ENCODE data around the gene NRROS. TPM values are rescaled to one million over a fixed set of nuclear protein-coding genes. Genes with fewer than 3 reads are reported as not detected.

Gene NRROS
- total RNA-seq, 4 donors from 2014 or later, result 2.5 to 3.7 TPM; not detected in 2

DNA sequence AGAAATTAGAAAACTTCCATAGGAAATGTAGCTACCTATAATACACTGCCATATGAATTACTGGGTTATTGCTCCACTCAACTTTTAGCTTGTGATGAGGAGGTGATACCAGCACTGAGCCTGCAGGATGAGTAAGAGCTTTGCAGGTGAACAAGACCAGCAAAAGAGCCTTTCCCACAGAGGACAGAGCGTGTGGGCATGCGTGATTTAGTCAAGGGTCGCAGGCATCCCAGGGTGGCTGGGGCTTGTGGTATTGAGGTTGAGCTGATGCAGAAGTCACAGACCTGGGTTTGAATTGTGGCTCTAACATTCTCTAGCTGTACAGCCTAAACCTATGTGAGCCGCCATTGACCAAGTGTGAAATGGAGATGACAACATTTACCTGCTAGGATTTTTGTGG is 5.6 kb downstream of the NRROS start:
- Histone ChIP-seq H3K36me3 (no peaks in the 10 kb centered on the region), H3K4me1 (peaks cover 0 to 4% (median 0%) of the 10 kb centered on the region in 4 donors), H3K4me3 (no peak overlapping the region), H3K27ac (no peak overlapping the region), H3K9me3 (no peaks in the 10 kb centered on the region), H3K27me3 (peaks cover 1% of the 10 kb centered on the region)
- TF ChIP-seq POLR2A (IDR thresholded peaks at IDR 0.05) (no peak), POLR2AphosphoS5 (IDR thresholded peaks at IDR 0.05) (no peak), EP300 (IDR thresholded peaks at IDR 0.05; ENCODE audit: low read depth) (no peak)
- TF ChIP-seq, protein P1, sequence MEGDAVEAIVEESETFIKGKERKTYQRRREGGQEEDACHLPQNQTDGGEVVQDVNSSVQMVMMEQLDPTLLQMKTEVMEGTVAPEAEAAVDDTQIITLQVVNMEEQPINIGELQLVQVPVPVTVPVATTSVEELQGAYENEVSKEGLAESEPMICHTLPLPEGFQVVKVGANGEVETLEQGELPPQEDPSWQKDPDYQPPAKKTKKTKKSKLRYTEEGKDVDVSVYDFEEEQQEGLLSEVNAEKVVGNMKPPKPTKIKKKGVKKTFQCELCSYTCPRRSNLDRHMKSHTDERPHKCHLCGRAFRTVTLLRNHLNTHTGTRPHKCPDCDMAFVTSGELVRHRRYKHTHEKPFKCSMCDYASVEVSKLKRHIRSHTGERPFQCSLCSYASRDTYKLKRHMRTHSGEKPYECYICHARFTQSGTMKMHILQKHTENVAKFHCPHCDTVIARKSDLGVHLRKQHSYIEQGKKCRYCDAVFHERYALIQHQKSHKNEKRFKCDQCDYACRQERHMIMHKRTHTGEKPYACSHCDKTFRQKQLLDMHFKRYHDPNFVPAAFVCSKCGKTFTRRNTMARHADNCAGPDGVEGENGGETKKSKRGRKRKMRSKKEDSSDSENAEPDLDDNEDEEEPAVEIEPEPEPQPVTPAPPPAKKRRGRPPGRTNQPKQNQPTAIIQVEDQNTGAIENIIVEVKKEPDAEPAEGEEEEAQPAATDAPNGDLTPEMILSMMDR (IDR thresholded peaks at IDR 0.05), result no peak
- DNase-seq, result no peak
- 72% methylated on average over 4 of the region's 4 CpGs; no CpG with 5 or more reads in 1 of the 2 donors for WGBS, 2 donors (ENCODE audit: low coverage in 1 of 2)
- in situ Hi-C loops (cut with MboI; ENCODE audit: low pct_ligation_motif_present in 1 of 4, low pct_unique_long_range_greater_than_20kb in 1 of 4, low sequenced_read_pairs in 3 of 4) (no loop called here), intact Hi-C loops (cut with DNase I; ENCODE audit: low total_unique reads) (no loop called here)

DNA sequence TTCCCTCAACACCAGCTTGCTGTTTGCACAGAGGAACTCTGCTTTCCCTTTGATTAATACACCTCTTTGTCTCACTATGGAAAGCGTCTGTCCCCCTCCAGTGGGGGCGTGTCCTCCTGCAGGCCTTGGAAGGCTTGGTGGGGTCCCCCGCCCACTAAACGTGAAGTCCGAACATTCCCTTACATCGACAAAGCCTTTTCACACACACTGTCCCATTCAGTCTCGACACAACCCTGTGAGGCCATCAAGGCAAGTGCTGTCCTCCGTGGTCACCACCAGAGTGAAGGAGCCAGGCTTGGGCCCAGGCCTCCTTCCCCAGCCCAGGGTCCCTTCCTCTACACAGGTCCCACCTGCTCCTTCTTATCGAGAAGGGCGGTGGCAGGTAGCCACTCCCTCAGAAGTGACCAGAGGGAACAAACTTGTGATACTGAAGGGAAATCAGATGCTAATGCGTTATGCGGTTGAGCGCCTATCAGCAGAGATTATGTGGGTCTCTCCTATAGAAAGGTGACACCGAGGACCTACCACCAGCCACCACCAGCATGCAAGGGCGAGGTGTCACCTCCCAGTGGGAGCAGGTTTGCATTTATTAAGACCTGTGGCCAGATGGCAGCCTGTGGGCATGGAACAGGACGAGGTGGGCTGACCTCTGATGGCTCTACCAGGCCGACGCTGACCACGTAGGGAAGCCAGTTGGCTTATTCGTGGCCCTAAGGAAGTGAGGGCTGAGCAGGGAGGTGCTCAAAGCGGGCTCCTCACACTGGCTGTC is 6.6 kb downstream of the NRROS start:
- Histone ChIP-seq H3K27me3 (no peaks in the 10 kb centered on the region), H3K27ac (no peak overlapping the region), H3K4me3 (no peak overlapping the region), H3K4me1 (peaks cover 0 to 8% (median 2%) of the 10 kb centered on the region in 4 donors), H3K9me3 (no peaks in the 10 kb centered on the region), H3K36me3 (no peaks in the 10 kb centered on the region)
- DNase-seq, result no peak
- in situ Hi-C loops (cut with MboI; ENCODE audit: low pct_ligation_motif_present in 1 of 4, low pct_unique_long_range_greater_than_20kb in 1 of 4, low sequenced_read_pairs in 3 of 4), result no loop called here
- 87 to 100% methylated on average over 1 to 21 of the region's 21 CpGs for WGBS, 2 donors (ENCODE audit: low coverage in 1 of 2)
- intact Hi-C loops (cut with DNase I; ENCODE audit: low total_unique reads), result no loop called here
- TF ChIP-seq POLR2A (IDR thresholded peaks at IDR 0.05), result no peak
- TF ChIP-seq EP300 (IDR thresholded peaks at IDR 0.05; ENCODE audit: low read depth), result no peak
- no peak for TF ChIP-seq POLR2AphosphoS5 (IDR thresholded peaks at IDR 0.05)
- TF ChIP-seq, protein P1 (IDR thresholded peaks at IDR 0.05), result no peak

DNA sequence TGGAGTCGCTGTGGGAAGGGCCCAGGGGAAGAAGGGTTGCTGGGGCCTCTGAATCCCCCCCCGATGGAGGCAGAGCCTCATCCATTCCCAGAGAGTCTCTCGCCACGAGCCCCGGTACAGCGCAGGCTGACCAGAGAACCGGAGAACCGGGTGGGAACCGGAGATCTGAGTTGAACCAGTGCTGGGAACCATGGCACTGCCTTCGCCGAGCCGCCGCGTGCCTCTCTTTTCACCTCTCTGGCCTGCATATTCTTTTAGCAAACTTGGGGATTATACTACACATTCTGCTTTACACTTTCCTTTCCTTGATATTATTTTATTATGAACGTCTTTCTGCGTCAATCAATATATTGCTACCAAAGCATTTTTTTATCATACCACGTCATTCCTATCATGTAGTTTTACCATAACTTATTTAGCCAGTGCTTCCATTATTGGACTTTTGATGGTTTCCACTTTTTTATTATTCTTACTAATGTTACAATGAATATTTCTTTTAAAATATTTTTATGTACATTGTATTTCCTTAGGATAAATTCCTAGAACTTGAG is 7.2 kb downstream of the NRROS start:
- 88 to 99% methylated on average over 9 to 17 of the region's 17 CpGs for WGBS, 2 donors (ENCODE audit: low coverage in 1 of 2)
- in situ Hi-C loops (cut with MboI; ENCODE audit: low pct_ligation_motif_present in 1 of 4, low pct_unique_long_range_greater_than_20kb in 1 of 4, low sequenced_read_pairs in 3 of 4) (no loop called here), intact Hi-C loops (cut with DNase I; ENCODE audit: low total_unique reads) (no loop called here)
- no peaks in the 10 kb centered on the region for H3K9me3 ChIP-seq
- no peak overlapping the region for H3K4me3 ChIP-seq
- H3K4me1 ChIP-seq, result peaks cover 0 to 15% (median 2%) of the 10 kb centered on the region in 4 donors
- no peaks in the 10 kb centered on the region for H3K27me3 ChIP-seq
- H3K36me3 ChIP-seq, result no peaks in the 10 kb centered on the region
- no peak overlapping the region for H3K27ac ChIP-seq
- TF ChIP-seq EP300 (IDR thresholded peaks at IDR 0.05; ENCODE audit: low read depth), result no peak
- no peak for TF ChIP-seq POLR2AphosphoS5 (IDR thresholded peaks at IDR 0.05)
- TF ChIP-seq, protein P1 (IDR thresholded peaks at IDR 0.05), result no peak
- TF ChIP-seq POLR2A (IDR thresholded peaks at IDR 0.05), result no peak
- DNase-seq, result no peak

DNA sequence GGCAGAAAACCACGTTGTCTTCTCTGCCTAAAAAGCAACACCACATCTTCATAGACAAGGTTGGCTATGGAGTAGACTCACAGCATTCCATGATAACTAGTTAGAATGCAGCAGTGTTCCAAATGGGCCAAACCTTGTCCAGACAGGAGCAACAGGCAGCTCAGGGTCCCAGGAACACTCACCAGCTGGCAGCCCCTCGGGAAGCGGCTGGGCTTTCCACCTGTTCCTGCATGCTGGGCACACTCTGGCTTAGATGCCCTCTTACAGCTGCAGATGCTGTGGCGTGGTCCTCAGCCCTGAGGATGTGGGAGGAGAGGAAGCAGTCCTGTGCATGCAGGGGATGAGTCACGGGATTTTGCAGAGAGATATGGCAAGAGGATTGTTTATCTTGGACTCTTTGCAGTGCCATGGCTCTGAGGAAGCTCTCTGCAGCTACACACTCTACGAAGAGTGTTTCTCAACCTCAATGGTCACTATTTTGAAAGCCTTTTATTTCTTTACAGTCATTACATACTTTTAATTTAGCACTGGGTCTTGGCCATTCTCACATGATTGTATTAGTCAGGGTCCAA is 11.3 kb downstream of the NRROS start:
- Histone ChIP-seq H3K27ac (peak overlapping the region in 2 of 4 donors; percentile 51 to 70), H3K4me1 (peaks cover 0 to 13% (median 2%) of the 10 kb centered on the region in 4 donors), H3K4me3 (no peak overlapping the region), H3K9me3 (no peaks in the 10 kb centered on the region), H3K36me3 (no peaks in the 10 kb centered on the region), H3K27me3 (no peaks in the 10 kb centered on the region)
- DNase-seq, result no peak
- intact Hi-C loops (cut with DNase I; ENCODE audit: low total_unique reads), result no loop called here
- 32 to 36% methylated on average over 2 to 6 of the region's 6 CpGs for WGBS, 2 donors (ENCODE audit: low coverage in 1 of 2)
- in situ Hi-C loops (cut with MboI; ENCODE audit: low pct_ligation_motif_present in 1 of 4, low pct_unique_long_range_greater_than_20kb in 1 of 4, low sequenced_read_pairs in 3 of 4), result no loop called here
- TF ChIP-seq EP300 (IDR thresholded peaks at IDR 0.05; ENCODE audit: low read depth) (no peak), POLR2A (IDR thresholded peaks at IDR 0.05) (no peak), POLR2AphosphoS5 (IDR thresholded peaks at IDR 0.05) (peak in 1 of 3 donors; percentile 41)
- TF ChIP-seq, protein P1 (IDR thresholded peaks at IDR 0.05), result no peak
